ENCODE data around the gene RPRML. TPM values are rescaled to one million over a fixed set of nuclear protein-coding genes. Genes with fewer than 3 reads are reported as not detected.

Gene RPRML
- polyA plus RNA-seq, 1 experiment = not detected

DNA sequence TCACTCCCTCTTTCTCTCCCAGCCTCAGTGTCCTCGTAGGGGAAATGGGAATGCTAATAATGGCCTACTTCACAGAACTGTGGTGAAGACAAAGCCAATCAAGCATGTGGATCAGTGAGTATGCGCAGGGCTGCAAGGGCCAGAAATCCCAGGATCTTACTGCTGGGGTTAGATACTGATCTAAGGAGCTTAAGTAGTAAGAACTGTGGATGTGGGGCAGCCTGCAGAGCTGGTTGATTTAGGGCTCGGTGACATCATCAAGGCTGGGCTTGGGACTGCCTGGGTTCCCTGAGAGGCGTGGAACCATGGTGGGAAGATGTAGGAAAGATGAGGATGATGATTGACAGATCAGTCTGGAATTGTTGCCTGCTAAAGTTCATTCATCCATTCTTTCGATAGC is 30.5 kb downstream of the RPRML start:
- no peak for TF ChIP-seq CTCF (IDR thresholded peaks at IDR 0.05; ENCODE audit: low read depth, low read length)
- H3K27ac ChIP-seq (ENCODE audit: low read depth, low read length) = no peak overlapping the region
- H3K27me3 ChIP-seq (ENCODE audit: control insufficient read depth, insufficient read depth, low read length) = peaks cover 6% of the 10 kb centered on the region
- no peak overlapping the region for H3K4me3 ChIP-seq (ENCODE audit: low read depth, low read length)
- CTCF ChIA-PET = interaction anchor here (1.2 kb wide), 1 partner anchor 53 kb away, joined by 3 read pairs; no protein-coding TSS in a partner anchor
- POLR2A ChIA-PET = no interaction called here
- H3K9me3 ChIP-seq (ENCODE audit: control insufficient read depth, insufficient read depth, low read length) = no peaks in the 10 kb centered on the region
- no peak for DNase-seq (ENCODE audit: low read depth, low spot score)

DNA sequence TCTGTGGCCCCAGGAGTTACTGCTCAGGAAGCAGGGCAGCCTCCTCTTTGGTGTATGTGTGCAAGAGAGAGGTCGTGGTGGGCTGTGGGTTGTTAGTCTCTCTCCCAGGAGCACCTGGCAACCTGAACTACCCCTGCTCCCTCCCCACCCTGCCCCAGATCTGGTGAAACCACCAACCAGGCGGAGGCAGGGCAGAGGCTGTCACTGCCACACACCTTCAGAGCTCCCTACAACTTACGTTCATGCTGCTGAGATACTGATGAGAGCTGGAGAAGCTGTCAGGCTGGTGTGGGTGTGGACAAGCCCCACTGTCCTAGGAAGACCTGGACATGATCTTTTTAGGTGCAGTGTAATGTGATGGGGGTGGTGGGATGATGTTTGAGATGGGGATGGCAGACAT is 31.8 kb downstream of the RPRML start:
- Histone ChIP-seq H3K27me3 (ENCODE audit: control insufficient read depth, insufficient read depth, low read length) (peaks cover 5% of the 10 kb centered on the region), H3K4me3 (ENCODE audit: low read depth, low read length) (no peak overlapping the region), H3K9me3 (ENCODE audit: control insufficient read depth, insufficient read depth, low read length) (no peaks in the 10 kb centered on the region), H3K27ac (ENCODE audit: low read depth, low read length) (no peak overlapping the region)
- POLR2A ChIA-PET = no interaction called here
- CTCF ChIA-PET = no interaction called here
- no peak for TF ChIP-seq CTCF (IDR thresholded peaks at IDR 0.05; ENCODE audit: low read depth, low read length)
- no peak for DNase-seq (ENCODE audit: low read depth, low spot score)

- H3K27ac ChIP-seq (ENCODE audit: low read depth, low read length) = no peak overlapping the region
- TF ChIP-seq CTCF (IDR thresholded peaks at IDR 0.05; ENCODE audit: low read depth, low read length) = no peak
- ChIA-PET POLR2A (no interaction called here), CTCF (no interaction called here)
- H3K27me3 ChIP-seq (ENCODE audit: control insufficient read depth, insufficient read depth, low read length) = no peaks in the 10 kb centered on the region
- no peaks in the 10 kb centered on the region for H3K9me3 ChIP-seq (ENCODE audit: control insufficient read depth, insufficient read depth, low read length)
- no peak for DNase-seq (ENCODE audit: low read depth, low spot score)
- H3K4me3 ChIP-seq (ENCODE audit: low read depth, low read length) = no peak overlapping the region
These were observed 34.1 kb downstream of the RPRML start for GRCh38 chr17:46944931-46945330.

GRCh38 chr17:46943501-46944393 is 35.3 kb downstream of the RPRML start:
- H3K27ac ChIP-seq (ENCODE audit: low read depth, low read length) = peak overlapping the region; percentile 31
- TF ChIP-seq CTCF (IDR thresholded peaks at IDR 0.05; ENCODE audit: low read depth, low read length) = no peak
- H3K9me3 ChIP-seq (ENCODE audit: control insufficient read depth, insufficient read depth, low read length) = no peaks in the 10 kb centered on the region
- POLR2A ChIA-PET = interaction anchor here (0.7 kb wide), 1 partner anchor 53 kb away, joined by 5 read pairs; no protein-coding TSS in a partner anchor
- CTCF ChIA-PET = interaction anchor here (0.6 to 3.9 kb wide), 4 partner anchors 51 to 711 kb away, joined by 3 to 47 read pairs (median 12); no protein-coding TSS in a partner anchor
- no peaks in the 10 kb centered on the region for H3K27me3 ChIP-seq (ENCODE audit: control insufficient read depth, insufficient read depth, low read length)
- H3K4me3 ChIP-seq (ENCODE audit: low read depth, low read length) = no peak overlapping the region
- DNase-seq (ENCODE audit: low read depth, low spot score) = no peak

- no peaks in the 10 kb centered on the region for H3K27me3 ChIP-seq (ENCODE audit: control insufficient read depth, insufficient read depth, low read length)
- H3K27ac ChIP-seq (ENCODE audit: low read depth, low read length) = no peak overlapping the region
- no peak for DNase-seq (ENCODE audit: low read depth, low spot score)
- CTCF ChIA-PET = interaction anchor here (0.6 to 3.9 kb wide), 23 partner anchors 9 to 939 kb away, joined by 3 to 47 read pairs (median 6); no protein-coding TSS in a partner anchor
- no peaks in the 10 kb centered on the region for H3K9me3 ChIP-seq (ENCODE audit: control insufficient read depth, insufficient read depth, low read length)
- TF ChIP-seq CTCF (IDR thresholded peaks at IDR 0.05; ENCODE audit: low read depth, low read length) = no peak
- POLR2A ChIA-PET = interaction anchor here (0.7 to 1.3 kb wide), 3 partner anchors 9 to 124 kb away, joined by 3 to 6 read pairs (median 3); no protein-coding TSS in a partner anchor
- no peak overlapping the region for H3K4me3 ChIP-seq (ENCODE audit: low read depth, low read length)
These were observed 35.9 kb downstream of the RPRML start for GRCh38 chr17:46943218-46943500.

All from AG04450 (cell line).